GM13977 (cell line): ENCODE results near the gene WDR64.

Experiments
- DNase-seq: peaks from one replicate; pipeline ENCODE4 v3.0.0; 2012; ENCODE audit warnings: low spot score
- CTCF ChIP-seq: IDR thresholded peaks from 2 replicates; pipeline ENCODE4 v1.5.1; 2012; ENCODE audit warnings: mild to moderate bottlenecking, control low read depth; ENCODE audit not compliant: insufficient read depth; ENCODE audit errors: extremely low read depth, missing control alignments
- in situ Hi-C: fragments of 300-500 bp; cut with MboI; formaldehyde crosslinking; loops from one replicate; pipeline ENCODE4 v1.12.0; 2022; ENCODE audit warnings: low sequenced_read_pairs, low pct_unique_long_range_greater_than_20kb, mixed read lengths, inconsistent platforms; ENCODE audit not compliant: unreplicated experiment

WDR64 gene

GRCh38 chr1:241742084-241742483 lies 90.0 kb downstream of the WDR64 start:
- in situ Hi-C loops = no loop called here
- DNase-seq = no peak
- no peak for TF ChIP-seq CTCF

- in situ Hi-C loops = no loop called here
- no peak for DNase-seq
- no peak for TF ChIP-seq CTCF
Measured at GRCh38 chr1:241744591-241744990, 92.5 kb downstream of the WDR64 start.

GRCh38 chr1:241747992-241748391 lies 95.9 kb downstream of the WDR64 start:
- TF ChIP-seq CTCF = no peak
- in situ Hi-C loops = no loop called here
- no peak for DNase-seq

GRCh38 chr1:241749041-241749944 lies 97.2 kb downstream of the WDR64 start:
- in situ Hi-C loops = no loop called here
- no peak for DNase-seq
- no peak for TF ChIP-seq CTCF

GRCh38 chr1:241749945-241750695 lies 98.0 kb downstream of the WDR64 start:
- TF ChIP-seq CTCF = no peak
- in situ Hi-C loops = no loop called here
- no peak for DNase-seq

- DNase-seq = no peak
- in situ Hi-C loops = no loop called here
- no peak for TF ChIP-seq CTCF
Measured at GRCh38 chr1:241751524-241751923, 99.4 kb downstream of the WDR64 start.
